ENCODE data around the gene POU4F1. TPM values are rescaled to one million over a fixed set of nuclear protein-coding genes. Genes with fewer than 3 reads are reported as not detected.

The POU4F1 gene
- total and polyA plus RNA-seq, 2 experiments from 2014 or later, result 0.03 to 0.05 TPM

DNA sequence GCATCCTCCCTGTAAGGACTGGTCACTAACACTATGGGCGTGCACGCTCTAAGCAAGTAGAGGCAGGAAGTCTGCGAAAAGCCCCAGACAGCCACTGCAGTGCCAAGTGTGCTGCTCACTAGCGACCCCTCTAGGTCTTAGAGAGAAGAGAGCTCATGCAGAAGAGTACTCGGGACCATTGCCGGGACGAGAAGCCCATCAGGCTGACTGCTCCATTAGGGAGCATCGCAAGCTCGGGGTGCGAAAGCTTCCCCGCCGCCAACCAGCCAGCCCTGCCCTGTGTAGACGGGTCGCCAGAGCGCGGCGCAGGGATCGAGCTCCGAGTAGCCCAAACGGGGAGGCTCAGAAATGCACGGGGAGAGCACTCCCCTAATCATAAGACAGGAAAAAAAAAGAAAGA, 16.6 kb downstream of the POU4F1 start:
- no peaks in the 10 kb centered on the region for H3F3A ChIP-seq (replicated peaks; ENCODE audit: low read depth)
- H3K27ac ChIP-seq (ENCODE audit: low read depth), result no peak overlapping the region
- Mint-ChIP-seq H3K4me1 (peaks cover 10% of the 10 kb centered on the region; the same call in 2 of the 3 replicates), H3K27me3 (ENCODE audit: insufficient read depth, low read depth, poor library complexity) (peaks cover 33% of the 10 kb centered on the region), H3K36me3 (ENCODE audit: low read depth) (no peaks in the 10 kb centered on the region), H3K27ac (no peak overlapping the region), H3K9me3 (no peaks in the 10 kb centered on the region), H3K4me3 (peak overlapping the region; percentile 70)
- peaks cover 13% of the 10 kb centered on the region for H3K4me1 ChIP-seq (ENCODE audit: insufficient read depth)
- no peaks in the 10 kb centered on the region for H3K79me2 ChIP-seq (replicated peaks; ENCODE audit: insufficient read depth)
- H3K9me2 ChIP-seq (ENCODE audit: insufficient read depth), result no peaks in the 10 kb centered on the region
- DNase-seq (ENCODE audit: low spot score) (peak; percentile 96), ATAC-seq (peak; percentile 97)
- no peaks in the 10 kb centered on the region for H3K36me3 ChIP-seq (ENCODE audit: insufficient read depth)
- TF ChIP-seq ZNF331 (CRISPR knock-in tag; IDR thresholded peaks at IDR 0.05; ENCODE audit: low read depth), result no peak
- no peak for TF ChIP-seq EZH2phosphoT487 (IDR thresholded peaks at IDR 0.05; ENCODE audit: unreplicated experiment)
- TF ChIP-seq, protein P1, sequence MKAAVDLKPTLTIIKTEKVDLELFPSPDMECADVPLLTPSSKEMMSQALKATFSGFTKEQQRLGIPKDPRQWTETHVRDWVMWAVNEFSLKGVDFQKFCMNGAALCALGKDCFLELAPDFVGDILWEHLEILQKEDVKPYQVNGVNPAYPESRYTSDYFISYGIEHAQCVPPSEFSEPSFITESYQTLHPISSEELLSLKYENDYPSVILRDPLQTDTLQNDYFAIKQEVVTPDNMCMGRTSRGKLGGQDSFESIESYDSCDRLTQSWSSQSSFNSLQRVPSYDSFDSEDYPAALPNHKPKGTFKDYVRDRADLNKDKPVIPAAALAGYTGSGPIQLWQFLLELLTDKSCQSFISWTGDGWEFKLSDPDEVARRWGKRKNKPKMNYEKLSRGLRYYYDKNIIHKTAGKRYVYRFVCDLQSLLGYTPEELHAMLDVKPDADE (IDR thresholded peaks at IDR 0.05), result 0 out of 2 replicates have a peak, but pooled peaks have one; percentile 22
- no peak for TF ChIP-seq EZH2 (IDR thresholded peaks at IDR 0.05; ENCODE audit: low read depth, unreplicated experiment)
- no peak for TF ChIP-seq JUNB (IDR thresholded peaks at IDR 0.05; ENCODE audit: unreplicated experiment)
- TF ChIP-seq, protein P2, sequence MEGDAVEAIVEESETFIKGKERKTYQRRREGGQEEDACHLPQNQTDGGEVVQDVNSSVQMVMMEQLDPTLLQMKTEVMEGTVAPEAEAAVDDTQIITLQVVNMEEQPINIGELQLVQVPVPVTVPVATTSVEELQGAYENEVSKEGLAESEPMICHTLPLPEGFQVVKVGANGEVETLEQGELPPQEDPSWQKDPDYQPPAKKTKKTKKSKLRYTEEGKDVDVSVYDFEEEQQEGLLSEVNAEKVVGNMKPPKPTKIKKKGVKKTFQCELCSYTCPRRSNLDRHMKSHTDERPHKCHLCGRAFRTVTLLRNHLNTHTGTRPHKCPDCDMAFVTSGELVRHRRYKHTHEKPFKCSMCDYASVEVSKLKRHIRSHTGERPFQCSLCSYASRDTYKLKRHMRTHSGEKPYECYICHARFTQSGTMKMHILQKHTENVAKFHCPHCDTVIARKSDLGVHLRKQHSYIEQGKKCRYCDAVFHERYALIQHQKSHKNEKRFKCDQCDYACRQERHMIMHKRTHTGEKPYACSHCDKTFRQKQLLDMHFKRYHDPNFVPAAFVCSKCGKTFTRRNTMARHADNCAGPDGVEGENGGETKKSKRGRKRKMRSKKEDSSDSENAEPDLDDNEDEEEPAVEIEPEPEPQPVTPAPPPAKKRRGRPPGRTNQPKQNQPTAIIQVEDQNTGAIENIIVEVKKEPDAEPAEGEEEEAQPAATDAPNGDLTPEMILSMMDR (conservative IDR thresholded peaks at IDR 0.05; ENCODE audit: low read depth in 2 of 2), result peak; percentile 82 to 94
- TF ChIP-seq, protein P3, sequence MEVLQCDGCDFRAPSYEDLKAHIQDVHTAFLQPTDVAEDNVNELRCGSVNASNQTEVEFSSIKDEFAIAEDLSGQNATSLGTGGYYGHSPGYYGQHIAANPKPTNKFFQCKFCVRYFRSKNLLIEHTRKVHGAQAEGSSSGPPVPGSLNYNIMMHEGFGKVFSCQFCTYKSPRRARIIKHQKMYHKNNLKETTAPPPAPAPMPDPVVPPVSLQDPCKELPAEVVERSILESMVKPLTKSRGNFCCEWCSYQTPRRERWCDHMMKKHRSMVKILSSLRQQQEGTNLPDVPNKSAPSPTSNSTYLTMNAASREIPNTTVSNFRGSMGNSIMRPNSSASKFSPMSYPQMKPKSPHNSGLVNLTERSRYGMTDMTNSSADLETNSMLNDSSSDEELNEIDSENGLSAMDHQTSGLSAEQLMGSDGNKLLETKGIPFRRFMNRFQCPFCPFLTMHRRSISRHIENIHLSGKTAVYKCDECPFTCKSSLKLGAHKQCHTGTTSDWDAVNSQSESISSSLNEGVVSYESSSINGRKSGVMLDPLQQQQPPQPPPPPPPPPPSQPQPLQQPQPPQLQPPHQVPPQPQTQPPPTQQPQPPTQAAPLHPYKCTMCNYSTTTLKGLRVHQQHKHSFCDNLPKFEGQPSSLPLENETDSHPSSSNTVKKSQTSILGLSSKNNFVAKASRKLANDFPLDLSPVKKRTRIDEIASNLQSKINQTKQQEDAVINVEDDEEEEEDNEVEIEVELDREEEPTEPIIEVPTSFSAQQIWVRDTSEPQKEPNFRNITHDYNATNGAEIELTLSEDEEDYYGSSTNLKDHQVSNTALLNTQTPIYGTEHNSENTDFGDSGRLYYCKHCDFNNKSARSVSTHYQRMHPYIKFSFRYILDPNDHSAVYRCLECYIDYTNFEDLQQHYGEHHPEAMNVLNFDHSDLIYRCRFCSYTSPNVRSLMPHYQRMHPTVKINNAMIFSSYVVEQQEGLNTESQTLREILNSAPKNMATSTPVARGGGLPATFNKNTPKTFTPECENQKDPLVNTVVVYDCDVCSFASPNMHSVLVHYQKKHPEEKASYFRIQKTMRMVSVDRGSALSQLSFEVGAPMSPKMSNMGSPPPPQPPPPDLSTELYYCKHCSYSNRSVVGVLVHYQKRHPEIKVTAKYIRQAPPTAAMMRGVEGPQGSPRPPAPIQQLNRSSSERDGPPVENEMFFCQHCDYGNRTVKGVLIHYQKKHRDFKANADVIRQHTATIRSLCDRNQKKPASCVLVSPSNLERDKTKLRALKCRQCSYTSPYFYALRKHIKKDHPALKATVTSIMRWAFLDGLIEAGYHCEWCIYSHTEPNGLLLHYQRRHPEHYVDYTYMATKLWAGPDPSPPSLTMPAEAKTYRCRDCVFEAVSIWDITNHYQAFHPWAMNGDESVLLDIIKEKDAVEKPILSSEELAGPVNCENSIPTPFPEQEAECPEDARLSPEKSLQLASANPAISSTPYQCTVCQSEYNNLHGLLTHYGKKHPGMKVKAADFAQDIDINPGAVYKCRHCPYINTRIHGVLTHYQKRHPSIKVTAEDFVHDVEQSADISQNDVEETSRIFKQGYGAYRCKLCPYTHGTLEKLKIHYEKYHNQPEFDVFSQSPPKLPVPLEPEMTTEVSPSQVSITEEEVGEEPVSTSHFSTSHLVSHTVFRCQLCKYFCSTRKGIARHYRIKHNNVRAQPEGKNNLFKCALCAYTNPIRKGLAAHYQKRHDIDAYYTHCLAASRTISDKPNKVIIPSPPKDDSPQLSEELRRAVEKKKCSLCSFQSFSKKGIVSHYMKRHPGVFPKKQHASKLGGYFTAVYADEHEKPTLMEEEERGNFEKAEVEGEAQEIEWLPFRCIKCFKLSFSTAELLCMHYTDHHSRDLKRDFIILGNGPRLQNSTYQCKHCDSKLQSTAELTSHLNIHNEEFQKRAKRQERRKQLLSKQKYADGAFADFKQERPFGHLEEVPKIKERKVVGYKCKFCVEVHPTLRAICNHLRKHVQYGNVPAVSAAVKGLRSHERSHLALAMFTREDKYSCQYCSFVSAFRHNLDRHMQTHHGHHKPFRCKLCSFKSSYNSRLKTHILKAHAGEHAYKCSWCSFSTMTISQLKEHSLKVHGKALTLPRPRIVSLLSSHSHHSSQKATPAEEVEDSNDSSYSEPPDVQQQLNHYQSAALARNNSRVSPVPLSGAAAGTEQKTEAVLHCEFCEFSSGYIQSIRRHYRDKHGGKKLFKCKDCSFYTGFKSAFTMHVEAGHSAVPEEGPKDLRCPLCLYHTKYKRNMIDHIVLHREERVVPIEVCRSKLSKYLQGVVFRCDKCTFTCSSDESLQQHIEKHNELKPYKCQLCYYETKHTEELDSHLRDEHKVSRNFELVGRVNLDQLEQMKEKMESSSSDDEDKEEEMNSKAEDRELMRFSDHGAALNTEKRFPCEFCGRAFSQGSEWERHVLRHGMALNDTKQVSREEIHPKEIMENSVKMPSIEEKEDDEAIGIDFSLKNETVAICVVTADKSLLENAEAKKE (CRISPR knock-in tag; IDR thresholded peaks at IDR 0.05), result 0 out of 2 replicates have a peak, but pooled peaks have one; percentile 39
- TF ChIP-seq, protein P4, sequence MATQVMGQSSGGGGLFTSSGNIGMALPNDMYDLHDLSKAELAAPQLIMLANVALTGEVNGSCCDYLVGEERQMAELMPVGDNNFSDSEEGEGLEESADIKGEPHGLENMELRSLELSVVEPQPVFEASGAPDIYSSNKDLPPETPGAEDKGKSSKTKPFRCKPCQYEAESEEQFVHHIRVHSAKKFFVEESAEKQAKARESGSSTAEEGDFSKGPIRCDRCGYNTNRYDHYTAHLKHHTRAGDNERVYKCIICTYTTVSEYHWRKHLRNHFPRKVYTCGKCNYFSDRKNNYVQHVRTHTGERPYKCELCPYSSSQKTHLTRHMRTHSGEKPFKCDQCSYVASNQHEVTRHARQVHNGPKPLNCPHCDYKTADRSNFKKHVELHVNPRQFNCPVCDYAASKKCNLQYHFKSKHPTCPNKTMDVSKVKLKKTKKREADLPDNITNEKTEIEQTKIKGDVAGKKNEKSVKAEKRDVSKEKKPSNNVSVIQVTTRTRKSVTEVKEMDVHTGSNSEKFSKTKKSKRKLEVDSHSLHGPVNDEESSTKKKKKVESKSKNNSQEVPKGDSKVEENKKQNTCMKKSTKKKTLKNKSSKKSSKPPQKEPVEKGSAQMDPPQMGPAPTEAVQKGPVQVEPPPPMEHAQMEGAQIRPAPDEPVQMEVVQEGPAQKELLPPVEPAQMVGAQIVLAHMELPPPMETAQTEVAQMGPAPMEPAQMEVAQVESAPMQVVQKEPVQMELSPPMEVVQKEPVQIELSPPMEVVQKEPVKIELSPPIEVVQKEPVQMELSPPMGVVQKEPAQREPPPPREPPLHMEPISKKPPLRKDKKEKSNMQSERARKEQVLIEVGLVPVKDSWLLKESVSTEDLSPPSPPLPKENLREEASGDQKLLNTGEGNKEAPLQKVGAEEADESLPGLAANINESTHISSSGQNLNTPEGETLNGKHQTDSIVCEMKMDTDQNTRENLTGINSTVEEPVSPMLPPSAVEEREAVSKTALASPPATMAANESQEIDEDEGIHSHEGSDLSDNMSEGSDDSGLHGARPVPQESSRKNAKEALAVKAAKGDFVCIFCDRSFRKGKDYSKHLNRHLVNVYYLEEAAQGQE (IDR thresholded peaks at IDR 0.05; ENCODE audit: unreplicated experiment), result peak; percentile 35
- 0 out of 2 replicates have a peak, but pooled peaks have one; percentile 26 for TF ChIP-seq CREB1 (CRISPR knock-in tag; IDR thresholded peaks at IDR 0.05; ENCODE audit: low read depth)
- no peaks in the 10 kb centered on the region; the same call in 1 of the 2 replicates for H4K20me1 ChIP-seq (replicated peaks; ENCODE audit: insufficient read depth)
- 0 out of 2 replicates have a peak overlapping the region, but pooled peaks have one; percentile 57 for H3K4me2 ChIP-seq
- H3K27me3 ChIP-seq (ENCODE audit: insufficient read depth), result peaks cover 61% of the 10 kb centered on the region
- no peak overlapping the region for H2AFZ ChIP-seq
- H3K4me3 ChIP-seq, result peak overlapping the region; percentile 36; the same call in 1 of the 2 replicates
